A549 treated with AZD2906 at 1 μM for 4 hours (cell line): ENCODE data around the gene ERBB3. TPM values are rescaled to one million over a fixed set of nuclear protein-coding genes. Genes with fewer than 3 reads are reported as not detected.

ENCODE experiments used
- total RNA-seq: library from RNA; stranded (reverse); fragments of 200-300 nt; extraction: Qiagen RNA extraction; gene quantifications from 5 replicates; pipeline ENCODE4 v1.2.3, GENCODE V29; 2022

ERBB3 gene
- 0.98 to 2.4 TPM (median 1.1 TPM) in 5 replicates for total RNA-seq

GRCh38 chr12:56079723-56080555 is at the start of gene ERBB3:
TSS of gene ERBB3 (plus strand) at chr12:56080165. CDS start at chr12:56080301, 136 bp downstream.

GRCh38 chr12:56041552-56042429 is 38.2 kb upstream of the ERBB3 start, which contains the start of gene RPS26:
TSS of gene RPS26 (plus strand) at chr12:56041918. CDS start at chr12:56042167, 249 bp downstream.

GRCh38 chr12:56104109-56104814 is 24.3 kb downstream of the ERBB3 start, which contains the start of gene PA2G4:
TSS of gene PA2G4 (plus strand) at chr12:56104559. CDS start at chr12:56104738, 179 bp downstream.

GRCh38 chr12:56116267-56117081 is 36.5 kb downstream of the ERBB3 start, which contains the start of gene RPL41:
TSS of gene RPL41 (plus strand) at chr12:56116633.

GRCh38 chr12:56117778-56118687 is 38.1 kb downstream of the ERBB3 start, which contains the start of gene ZC3H10:
TSS of gene ZC3H10 (plus strand) at chr12:56118266. CDS start at chr12:56120563, 2,297 bp downstream.

GRCh38 chr12:56127888-56128669 is 48.1 kb downstream of the ERBB3 start, which contains the start of gene ESYT1:
TSS of gene ESYT1 (plus strand) at chr12:56128267. CDS start at chr12:56128320, 53 bp downstream.

GRCh38 chr12:56152132-56152755 is 72.3 kb downstream of the ERBB3 start, which contains the start of gene MYL6B:
TSS of gene MYL6B (plus strand) at chr12:56152587. CDS start at chr12:56153919, 1,332 bp downstream.

Other genes with a start within 250 kb of the ERBB3 start
- 0.35 to 0.85 TPM (median 0.39 TPM) in 5 replicates for gene MMP19, start 237.2 kb upstream of the ERBB3 start, total RNA-seq
- gene PYM1, start 152.3 kb upstream of the ERBB3 start, total RNA-seq = 40.4 to 44.4 TPM (median 41.2 TPM) in 5 replicates
- gene DGKA, start 149.0 kb upstream of the ERBB3 start, total RNA-seq = 17.8 to 23.2 TPM (median 20.7 TPM) in 5 replicates
- 0.70 to 1.5 TPM (median 1.1 TPM) in 5 replicates for gene PMEL, start 114.1 kb upstream of the ERBB3 start, total RNA-seq
- 46.6 to 56.3 TPM (median 54.0 TPM) in 5 replicates for gene CDK2, start 113.3 kb upstream of the ERBB3 start, total RNA-seq
- 26.2 to 33.8 TPM (median 32.7 TPM) in 5 replicates for gene RAB5B, start 106.1 kb upstream of the ERBB3 start, total RNA-seq
- 7.5 to 10.0 TPM (median 8.7 TPM) in 5 replicates for gene SUOX, start 82.9 kb upstream of the ERBB3 start, total RNA-seq
- 2.0 to 3.0 TPM (median 2.5 TPM) in 5 replicates for gene IKZF4, start 59.1 kb upstream of the ERBB3 start, total RNA-seq
- 589 to 809 TPM (median 704 TPM) in 5 replicates for gene RPS26, start 38.2 kb upstream of the ERBB3 start, total RNA-seq
- gene PA2G4, start 24.4 kb downstream of the ERBB3 start, total RNA-seq = 263 to 349 TPM (median 284 TPM) in 5 replicates
- 4,788 to 5,894 TPM (median 5,599 TPM) in 5 replicates for gene RPL41, start 36.5 kb downstream of the ERBB3 start, total RNA-seq
- 2.6 to 4.1 TPM (median 2.8 TPM) in 5 replicates for gene ZC3H10, start 38.1 kb downstream of the ERBB3 start, total RNA-seq
- gene ESYT1, start 48.1 kb downstream of the ERBB3 start, total RNA-seq = 59.6 to 64.9 TPM (median 64.2 TPM) in 5 replicates
- 69.1 to 84.7 TPM (median 80.8 TPM) in 5 replicates for gene MYL6B, start 72.4 kb downstream of the ERBB3 start, total RNA-seq
- 2,187 to 2,775 TPM (median 2,288 TPM) in 5 replicates for gene MYL6, start 78.2 kb downstream of the ERBB3 start, total RNA-seq
- 28.2 to 35.7 TPM (median 31.2 TPM) in 5 replicates for gene SMARCC2, start 109.3 kb downstream of the ERBB3 start, total RNA-seq
- gene RNF41, start 141.8 kb downstream of the ERBB3 start, total RNA-seq = 21.7 to 26.5 TPM (median 25.1 TPM) in 5 replicates
- 54.9 to 59.8 TPM (median 58.5 TPM) in 5 replicates for gene NABP2, start 144.2 kb downstream of the ERBB3 start, total RNA-seq
- gene SLC39A5, start 149.9 kb downstream of the ERBB3 start, total RNA-seq = 0.05 to 0.08 TPM in 2 of 5 replicates, not detected in the others
- gene ANKRD52, start 178.2 kb downstream of the ERBB3 start, total RNA-seq = 36.2 to 45.1 TPM (median 38.3 TPM) in 5 replicates
- 12.1 to 14.7 TPM (median 14.2 TPM) in 5 replicates for gene COQ10A, start 186.8 kb downstream of the ERBB3 start, total RNA-seq
- gene CS, start 220.2 kb downstream of the ERBB3 start, total RNA-seq = 144 to 175 TPM (median 152 TPM) in 5 replicates
- gene CNPY2, start 235.8 kb downstream of the ERBB3 start, total RNA-seq = 108 to 151 TPM (median 138 TPM) in 5 replicates